ENCODE results near the gene SPTLC2.
A peak's percentile ranks its signal among the peaks of the same experiment; 100 is the strongest.

The SPTLC2 gene

DNA sequence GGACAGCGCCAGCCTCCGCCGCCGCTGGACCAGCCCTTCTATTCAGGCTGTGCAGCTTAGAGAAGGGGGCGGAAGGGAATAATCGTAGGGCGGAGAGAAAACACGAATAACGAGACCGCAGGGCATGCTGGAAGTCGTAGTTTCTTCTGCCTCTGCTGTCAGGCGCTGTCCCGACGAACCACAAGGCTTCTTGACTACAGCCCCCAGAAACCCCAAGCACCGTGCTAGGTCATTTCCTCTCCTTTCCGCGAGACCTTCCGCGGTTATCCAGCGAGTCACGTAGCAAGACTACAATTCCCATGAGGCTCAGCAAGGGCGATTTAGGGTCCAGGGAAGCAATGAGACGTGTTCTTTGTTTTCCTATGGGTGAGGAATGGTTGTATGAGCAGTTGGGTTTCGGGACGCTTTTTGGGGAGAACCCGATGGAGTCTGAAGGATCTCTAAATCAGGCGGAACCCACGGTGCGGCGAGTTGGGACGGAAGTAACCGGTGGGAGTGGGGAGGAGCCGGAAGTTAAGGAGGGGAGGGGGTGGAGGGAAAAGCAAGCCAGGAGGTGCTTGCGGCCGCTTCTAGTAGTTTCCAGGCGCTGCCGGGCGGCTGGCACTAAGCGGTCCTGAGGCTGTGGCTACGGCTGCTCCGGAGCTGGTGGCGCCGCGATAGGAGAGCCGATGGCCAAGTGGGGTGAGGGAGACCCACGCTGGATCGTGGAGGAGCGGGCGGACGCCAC lies 158.8 kb downstream of the SPTLC2 start, which contains the start of the genes AHSA1 and VIPAS39:
Gene AHSA1, plus strand, starts transcription at position 572 of the 727 bp plus-strand sequence. Its CDS starts 97 bp downstream, at position 669.
Gene VIPAS39, minus strand, starts transcription at position 80 of the 727 bp plus-strand sequence. CDS start 3,499 bp downstream, outside the sequence.
- DNase-seq: peak; percentile 100

DNA sequence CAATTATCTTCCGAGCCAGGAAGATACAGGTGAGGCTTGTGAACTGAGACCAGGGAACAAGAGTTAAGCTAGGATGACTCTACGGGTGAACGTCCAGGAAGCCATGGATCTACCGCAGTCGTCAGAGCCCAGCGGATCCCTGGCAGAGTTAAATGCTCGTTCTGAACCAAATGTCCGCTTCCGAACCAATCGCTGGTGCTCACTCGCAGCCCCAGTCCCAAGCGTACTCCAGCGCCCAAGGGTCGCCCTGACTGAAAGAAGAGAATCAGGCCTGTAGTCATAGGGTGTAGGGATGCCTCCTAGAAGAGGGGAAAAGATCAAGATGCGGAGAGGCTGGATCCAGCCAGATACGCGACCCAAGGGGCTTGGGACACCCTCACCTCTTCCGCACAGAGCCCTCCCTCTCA lies 159.3 kb downstream of the SPTLC2 start:
- no peak for DNase-seq
